ENCODE results near the gene ZNF827.

The ZNF827 gene

DNA sequence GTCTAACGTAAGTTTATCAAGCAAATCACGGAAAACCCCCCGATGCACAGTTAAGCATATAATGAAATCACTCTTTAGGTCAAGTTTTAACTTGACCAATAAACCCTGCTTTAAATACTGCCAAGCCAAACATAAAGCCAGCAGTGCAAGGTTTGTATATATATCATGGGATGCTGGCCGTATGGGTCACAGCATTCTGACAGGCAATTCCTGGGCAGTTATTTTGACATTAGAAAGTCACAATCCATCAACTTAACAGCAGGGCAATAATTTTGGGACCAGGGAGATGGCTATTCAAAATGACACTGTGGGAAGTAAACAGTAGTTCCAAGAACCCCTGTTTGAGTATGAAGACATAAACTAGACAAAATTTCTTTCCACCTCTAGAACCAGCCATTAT is 116.9 kb downstream of the ZNF827 start:
- no peak for DNase-seq

DNA sequence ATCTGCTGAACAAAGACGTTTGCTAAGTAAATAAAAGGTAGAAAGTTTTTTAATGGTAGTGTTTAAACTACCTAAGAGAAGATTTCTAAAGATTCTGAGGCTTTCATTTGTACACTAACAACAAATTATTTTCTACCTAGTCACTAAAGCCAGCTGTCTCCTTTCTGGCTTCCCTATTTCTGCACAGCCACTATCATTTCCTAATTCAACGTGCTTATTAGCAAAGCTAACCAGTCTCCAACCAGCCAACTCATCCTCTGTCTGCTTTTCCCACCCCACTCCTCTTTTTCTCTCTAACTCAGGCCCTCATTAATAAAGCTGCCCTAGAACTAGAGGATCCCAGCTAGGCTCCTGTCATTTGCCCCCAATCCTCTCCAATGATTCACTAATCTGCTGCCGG is 118.2 kb downstream of the ZNF827 start:
- no peak for DNase-seq

DNA sequence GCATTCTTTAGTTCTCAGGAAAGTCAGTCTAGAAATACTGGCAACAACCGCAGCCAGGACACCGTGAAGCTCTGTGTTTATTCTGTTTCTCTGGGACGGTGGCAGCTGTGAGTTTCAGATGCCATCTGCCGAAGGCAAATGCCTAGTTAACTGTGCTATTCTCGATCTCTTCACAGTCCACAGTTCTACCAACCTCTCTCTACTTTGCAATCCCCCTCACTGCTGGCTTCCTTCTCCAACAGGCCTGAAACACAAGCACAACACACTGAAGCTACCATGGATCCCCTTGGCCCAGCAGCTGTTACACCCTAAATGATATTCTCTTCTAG is 118.8 kb downstream of the ZNF827 start:
- no peak for DNase-seq

DNA sequence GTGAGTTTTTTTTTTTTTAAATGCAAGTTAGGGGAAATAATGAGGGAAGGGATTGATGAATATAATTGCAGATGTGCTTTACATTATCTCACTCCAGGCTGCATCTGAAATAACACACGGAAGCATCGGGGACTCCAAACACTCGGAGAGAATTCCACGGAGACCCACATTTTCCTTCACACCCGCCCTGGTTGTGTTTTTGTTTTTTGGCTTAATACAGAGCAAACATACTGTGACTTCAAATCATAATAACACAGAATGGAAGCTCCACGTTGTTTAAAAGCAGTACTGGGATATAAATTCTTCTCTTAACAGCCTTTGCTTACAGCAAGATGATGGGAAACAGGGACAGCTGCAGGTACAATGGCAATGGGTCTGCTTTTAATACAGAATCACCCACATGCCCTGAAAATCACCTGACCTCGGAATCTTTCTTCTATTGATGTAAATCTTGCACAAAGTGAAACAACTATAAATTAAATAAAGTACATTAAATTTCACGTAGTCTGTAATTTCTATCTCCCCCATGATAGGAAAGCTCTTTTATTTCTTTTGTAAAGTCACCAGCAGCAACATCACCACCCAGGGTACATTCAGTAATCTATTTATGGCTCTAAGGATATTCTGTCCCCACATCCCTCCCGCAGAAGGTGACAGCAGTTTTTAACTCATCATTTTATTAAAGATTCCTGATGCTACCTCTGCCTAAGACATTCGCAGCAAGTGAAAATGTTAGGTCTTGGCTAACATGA is 119.3 kb downstream of the ZNF827 start:
- no peak for DNase-seq

DNA sequence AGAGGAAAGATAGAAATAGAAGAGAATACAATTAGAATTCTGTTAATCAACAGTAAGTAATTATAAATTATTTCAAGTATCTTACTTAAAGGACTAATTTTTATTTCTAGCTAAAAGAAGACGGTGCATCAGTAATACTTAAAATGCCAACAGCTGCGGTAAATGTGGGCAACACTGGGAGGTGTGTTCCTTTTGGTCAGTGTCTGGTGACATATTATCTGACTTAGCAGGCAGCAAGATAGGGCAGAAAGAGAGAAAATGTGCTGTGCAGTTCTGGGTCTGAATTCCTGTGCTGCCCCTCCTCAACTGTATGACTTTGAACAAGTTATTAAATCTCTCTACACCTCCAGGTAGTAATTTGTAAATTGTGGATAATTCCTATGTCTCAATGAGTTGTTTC is 120.6 kb downstream of the ZNF827 start:
- no peak for DNase-seq

DNA sequence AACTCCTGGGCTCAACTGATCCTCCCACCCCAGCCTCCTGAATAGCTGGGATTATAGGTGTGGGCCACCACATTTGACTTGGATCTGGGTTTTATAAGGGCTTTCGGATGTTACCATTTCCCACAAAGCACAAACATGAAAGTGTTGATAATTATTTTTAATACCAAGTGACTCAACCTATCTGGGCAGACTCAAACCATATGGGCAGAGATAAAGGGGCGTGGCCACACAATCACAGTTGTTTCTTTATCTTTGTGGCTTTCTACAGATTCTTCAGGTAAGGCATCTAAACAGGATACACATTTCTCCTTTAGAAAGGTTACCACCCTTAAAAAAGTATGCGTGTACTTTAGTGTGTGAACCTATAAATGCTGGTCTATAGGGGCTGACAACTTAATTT is 122.5 kb downstream of the ZNF827 start:
- no peak for DNase-seq

DNA sequence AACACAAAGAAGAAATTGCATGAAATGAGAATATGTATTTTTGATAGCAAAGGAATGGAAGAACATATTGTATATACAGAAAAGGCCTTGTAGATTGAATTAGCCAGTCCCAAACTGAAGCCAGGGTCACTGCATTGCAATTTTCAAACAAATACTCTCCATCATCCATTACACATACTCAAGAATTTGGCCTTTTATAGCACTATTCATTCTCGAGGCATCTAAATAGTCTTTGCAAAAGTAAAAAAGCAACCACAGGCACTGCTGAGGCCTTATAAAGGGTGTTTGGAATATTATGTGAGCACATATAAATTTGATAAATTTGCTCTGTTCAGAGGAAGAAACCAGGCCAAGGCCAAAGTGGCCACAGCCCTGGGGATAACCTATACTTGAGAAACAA is 123.0 kb downstream of the ZNF827 start:
- no peak for DNase-seq

DNA sequence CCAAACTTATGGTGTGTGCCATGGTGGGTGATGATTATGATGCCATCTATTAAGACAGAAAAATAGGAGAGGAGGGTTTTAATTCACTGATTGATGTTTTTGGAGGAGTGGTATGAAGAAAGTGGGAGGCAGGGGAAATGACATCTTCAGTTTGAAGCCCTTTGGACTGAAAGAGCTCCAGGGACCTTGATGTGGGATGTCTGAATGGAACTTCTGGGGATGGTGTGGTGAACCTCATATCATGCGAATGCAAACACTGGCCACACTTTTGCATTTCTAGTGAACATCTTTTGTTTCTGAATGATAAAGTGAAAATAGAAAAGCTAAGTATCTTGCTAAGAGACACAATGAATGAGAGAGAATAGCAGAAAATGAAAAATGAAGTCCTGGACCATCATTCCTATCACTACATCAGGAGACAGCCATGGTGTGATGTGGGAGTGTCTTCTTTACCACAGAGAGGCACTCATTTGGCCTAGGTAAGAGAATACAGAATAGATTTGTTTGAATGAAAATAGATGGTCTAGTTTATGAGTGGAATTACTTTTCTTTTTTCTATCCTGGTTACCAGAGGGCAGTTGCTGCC is 123.5 kb downstream of the ZNF827 start:
- no peak for DNase-seq

DNA sequence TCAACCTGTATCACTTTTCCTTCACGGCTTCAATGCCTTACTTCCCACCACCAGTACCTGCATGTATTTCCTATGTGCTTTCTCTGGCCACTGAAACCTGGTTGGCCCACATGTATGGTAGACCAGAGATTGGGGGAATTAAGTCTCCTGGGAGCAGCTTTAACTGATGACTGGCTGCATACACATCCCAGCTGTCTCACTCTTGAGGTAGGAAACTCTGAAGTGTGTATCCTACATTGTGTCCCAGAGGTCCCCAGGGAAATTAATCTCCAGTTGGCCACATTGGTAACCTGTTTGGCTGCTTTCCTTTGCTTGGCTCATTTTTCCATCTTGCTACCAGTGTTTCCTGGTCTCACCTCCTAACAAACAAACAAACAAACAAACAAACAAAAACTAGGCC is 124.4 kb downstream of the ZNF827 start:
- DNase-seq, result no peak

DNA sequence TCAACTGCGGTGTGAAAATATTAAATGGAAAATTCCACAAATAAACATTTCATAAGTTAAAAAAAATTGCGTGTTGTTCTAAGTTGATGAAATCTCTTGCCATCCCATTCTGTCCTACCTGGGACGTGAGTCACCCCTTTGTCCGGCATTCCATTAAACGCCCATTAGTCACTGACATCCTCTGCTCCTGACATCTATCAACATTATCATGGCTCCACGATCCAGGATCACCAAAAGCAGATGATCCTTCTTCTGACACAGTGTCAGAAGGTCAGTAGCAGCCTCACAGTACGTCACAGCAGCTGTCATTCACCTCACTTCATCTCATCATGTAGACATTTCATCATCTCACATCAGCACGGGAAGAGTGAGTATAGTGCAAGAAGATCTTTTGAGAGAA is 125.7 kb downstream of the ZNF827 start:
- DNase-seq, result no peak

DNA sequence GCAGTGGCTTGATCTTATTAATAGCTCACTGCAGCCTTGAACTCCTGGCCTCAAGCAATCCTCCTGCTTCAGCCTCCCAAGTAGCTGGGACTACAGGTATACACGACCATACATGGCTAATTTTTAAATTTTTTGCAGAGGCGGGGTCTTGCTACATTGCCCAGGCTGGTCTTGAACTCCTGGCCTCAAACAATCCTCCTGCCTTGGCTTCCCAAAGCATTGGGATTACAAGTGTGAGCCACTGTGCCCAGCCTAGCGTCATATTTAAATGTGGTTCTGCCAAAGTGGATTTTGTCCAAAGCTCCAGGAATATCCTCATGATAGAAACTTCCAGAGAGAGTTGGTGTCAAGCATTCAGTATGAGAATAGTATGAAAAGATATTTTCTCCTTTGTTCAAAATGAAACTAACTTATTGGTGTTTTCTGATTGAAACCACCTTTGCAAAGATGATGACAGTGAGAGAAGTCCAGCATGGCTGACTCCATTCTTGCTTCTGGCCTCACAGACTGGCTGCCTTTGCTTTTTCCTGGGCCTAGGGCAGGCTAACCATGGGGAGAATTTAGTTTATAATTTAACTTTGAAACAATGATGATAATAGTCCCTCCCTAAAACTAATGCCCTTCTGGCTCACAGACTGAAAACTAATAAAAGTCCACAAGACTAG is 129.6 kb downstream of the ZNF827 start:
- no peak for DNase-seq

DNA sequence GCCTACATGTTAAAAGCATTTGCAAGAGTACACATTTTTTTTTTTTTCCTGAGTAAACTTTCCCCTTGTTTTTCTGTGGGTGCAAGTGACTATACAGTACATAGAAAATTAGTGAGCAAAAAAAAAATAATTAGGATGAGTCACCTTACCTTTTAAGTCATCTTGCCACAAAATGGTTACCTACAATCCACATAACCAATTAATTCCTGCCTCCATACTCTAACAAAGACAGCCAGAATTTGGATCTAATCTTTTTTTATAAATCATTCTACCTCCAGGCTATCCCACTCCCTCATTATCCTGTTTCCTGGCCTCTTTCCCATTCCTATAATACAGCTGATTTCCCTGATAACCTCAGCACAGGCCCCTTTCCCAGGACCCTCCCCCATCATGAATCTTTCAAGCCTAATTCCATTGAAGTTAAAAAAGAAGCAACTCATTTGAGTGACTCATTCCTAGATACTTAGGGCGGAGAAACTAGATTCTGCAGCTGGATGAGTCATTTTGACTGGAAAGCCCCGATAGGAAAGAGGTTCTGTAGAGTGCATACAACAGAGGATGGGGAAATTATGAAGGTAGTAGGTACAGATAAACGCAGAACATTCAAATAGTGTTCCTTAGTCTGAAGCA is 130.5 kb downstream of the ZNF827 start:
- DNase-seq, result peak; percentile 5 to 7

DNA sequence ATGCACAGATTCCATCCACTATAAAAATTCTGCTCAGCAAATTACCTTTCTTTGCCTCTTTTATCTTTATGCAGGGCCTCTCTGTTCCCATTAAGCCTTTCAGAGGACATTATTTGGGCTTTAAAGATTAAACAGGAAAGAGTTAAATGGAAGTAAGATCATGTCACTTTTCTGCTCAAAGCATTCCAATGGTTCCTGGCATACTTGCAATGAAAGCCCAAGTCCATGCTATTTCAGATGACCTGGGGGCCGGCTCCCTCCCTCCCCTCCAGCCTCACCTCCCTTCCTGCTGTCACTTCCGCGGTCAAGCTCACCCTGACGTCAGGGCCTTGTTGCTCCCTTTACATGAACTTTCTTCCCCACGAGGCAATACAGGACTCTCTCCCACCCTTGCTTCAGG is 133.1 kb downstream of the ZNF827 start:
- DNase-seq, result no peak

DNA sequence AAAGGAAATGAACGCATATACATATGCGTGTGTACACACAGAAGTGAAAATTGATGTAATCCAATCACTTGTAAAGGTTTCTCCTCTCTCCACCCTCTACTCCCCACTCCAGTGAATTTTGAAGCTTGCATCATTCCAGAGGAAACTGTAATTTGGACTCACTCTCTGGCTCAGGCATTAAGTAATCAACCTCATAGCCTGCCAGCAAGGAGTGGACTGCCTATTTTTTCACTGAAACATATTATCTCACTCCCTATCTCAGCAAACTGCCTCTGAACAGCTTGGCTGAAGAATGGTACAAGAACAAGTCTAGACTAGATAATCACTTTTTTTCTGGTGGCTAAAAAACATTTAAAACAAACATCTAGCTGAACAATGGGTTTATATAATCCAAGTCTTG is 134.5 kb downstream of the ZNF827 start:
- no peak for DNase-seq

DNA sequence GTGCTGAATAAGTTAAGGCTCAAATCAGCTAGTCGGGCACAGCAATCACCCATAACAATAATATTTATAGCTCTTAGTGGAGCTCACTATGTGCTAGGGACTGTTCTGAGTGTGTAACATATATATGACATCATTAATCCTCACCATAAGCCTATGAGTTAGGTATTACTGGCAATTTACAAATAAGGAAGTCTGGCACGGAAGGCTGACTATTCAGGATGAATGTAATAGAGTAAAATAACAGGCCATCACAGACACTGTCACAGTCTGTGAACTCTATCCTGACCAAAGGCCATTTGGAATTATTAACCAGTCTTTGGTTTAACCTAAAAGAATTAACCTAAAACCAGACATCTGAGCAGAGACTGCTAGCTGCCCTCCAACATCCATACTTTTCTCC is 139.4 kb downstream of the ZNF827 start:
- no peak for DNase-seq

DNA sequence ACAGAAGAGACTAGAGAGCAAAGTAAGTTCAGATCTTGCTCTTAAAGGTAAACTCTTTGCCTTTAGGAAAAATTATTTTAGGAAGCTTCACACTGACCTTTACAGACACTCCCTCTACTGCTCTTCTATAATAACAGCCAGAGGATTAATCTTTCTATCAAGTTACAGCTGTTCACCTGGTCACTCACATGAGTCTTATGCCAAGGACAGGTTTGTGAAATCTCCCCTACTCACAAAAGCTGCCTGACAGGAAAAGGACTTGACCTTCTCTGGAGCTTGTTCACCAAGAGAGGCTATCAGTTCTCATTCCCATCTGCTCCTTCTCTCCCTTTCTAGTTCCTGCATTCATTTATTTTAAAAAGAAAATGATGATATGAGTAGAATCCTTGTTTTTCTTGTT is 141.3 kb downstream of the ZNF827 start:
- DNase-seq, result no peak

DNA sequence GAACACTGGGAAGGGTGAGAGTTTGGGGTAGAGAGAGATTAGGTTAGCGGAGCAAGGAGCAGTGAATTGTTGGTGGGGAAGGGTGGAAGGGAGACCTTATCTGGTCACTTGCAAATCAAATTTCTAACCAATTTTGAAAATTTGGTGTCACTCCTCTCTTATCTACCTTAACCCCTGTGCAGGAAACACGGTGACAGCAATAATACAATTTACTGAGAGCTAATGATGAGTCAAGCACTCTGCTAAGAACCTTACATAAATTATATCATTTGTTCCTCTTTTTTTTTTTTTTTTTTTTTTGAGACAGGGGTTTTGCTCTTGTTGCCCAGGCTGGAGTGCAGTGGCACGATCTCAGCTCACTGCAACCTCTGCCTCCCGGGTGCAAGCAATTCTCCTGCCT is 142.3 kb downstream of the ZNF827 start:
- no peak for DNase-seq

DNA sequence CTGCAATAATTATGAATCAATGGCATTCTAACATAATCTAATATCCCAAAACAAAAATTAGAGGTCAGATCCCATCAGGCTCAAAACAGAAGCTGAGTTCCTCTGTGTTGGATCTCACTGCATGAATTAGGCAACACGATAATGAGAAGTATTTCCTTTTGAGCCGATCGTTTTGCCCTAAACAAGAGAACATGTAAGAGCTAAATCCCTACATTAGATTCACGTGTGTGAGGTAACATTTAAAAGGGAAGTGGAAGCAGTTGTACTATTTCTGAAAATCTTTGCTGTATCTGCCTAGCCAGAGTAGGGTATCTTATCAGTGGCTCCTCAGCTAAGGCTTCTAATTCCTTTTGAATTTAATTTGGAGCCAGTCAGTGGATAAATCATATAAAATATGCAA is 143.1 kb downstream of the ZNF827 start:
- DNase-seq, result no peak

DNA sequence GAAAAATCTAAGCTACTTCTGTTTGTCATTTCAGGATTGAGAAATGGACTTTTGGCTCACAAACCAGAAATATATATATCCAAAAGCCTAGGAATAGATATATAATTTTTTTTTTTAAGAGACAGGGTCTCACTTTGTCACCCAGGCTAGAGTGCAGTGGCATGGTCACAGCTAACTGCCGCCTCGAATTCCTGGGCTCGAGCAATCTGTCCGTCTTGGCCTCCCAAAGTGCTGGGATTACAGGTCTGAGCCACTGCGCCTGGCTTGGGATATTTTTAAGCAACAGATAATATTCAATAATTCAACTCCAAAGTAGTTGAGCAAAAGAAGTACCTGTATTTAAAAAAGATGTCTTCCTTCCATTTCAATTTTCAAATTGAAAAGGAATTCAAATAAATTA is 146.2 kb downstream of the ZNF827 start:
- no peak for DNase-seq

DNA sequence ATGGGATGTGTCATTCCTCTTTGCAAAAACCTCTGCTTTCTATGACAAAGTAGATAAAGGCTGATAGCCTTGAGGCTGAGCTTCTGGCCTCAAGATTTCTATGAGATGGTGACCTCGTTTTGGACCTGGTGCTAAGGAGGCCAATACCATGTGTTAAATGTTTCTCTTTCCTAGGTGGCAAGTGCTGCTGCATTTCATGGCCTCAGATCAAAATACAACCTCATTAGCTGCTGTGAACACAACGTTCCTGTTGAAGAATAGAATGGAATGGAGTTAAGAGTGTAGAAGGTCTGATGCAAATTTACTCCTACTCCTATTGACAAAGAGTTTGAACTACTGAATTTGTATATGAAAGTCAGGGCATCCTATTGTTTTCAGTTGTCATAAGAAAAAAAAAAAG is 146.6 kb downstream of the ZNF827 start:
- DNase-seq, result no peak

DNA sequence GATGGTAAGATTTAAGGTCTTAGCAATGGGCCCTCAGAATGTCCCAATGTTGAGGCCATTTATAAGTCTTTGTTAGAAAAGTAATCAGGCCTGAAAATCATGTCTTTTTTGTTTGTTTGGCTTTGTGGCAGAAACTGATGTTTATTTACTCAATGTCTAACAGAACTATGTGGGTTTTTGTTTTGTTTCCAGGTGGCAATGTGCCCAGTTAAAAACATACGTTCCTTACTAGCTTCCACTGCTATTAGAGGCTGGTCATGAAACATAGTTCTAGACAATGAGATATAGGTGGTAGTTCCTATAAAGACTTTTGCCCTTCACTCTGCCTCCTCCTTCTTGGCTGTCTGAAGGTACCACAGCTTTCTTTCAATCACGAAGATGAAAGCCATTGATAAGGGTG is 149.9 kb downstream of the ZNF827 start:
- DNase-seq, result no peak

DNA sequence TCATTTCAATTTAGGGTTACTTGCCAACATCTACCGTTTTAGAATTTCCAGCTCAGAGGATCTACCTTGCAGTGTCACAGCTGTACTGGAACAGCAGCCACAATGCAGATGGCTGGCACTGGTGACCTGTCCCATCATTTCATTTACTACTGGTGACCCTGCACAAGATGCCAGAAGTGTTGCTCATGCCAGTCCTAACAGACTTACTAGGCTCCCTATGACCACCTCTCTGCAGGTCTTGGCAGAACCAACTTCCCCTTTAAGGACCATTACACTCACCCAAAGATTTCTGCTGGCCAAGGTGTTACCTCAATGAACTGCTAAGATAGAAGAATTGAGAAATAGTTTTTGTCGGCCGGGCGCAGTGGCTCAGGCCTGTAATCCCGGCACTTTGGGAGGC is 151.8 kb downstream of the ZNF827 start:
- no peak for DNase-seq

DNA sequence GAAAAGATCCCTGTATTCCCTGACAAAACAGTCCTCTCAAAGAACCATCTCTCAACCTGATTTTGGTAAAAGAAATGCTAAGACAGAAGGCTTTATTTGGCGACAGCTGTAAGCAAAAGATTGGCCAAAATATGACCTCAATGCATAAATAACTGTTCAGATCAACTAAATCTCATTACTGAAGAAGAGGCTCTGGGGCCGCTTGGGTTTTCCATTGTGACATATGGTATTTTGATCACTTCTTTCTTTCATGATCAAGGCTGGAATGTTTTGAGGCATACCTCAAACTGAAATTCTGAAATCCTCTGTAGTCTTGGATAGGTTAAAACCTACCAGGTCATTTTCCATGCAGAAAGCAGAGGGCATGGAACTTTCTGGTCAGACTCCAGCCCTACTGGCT is 152.4 kb downstream of the ZNF827 start:
- no peak for DNase-seq

DNA sequence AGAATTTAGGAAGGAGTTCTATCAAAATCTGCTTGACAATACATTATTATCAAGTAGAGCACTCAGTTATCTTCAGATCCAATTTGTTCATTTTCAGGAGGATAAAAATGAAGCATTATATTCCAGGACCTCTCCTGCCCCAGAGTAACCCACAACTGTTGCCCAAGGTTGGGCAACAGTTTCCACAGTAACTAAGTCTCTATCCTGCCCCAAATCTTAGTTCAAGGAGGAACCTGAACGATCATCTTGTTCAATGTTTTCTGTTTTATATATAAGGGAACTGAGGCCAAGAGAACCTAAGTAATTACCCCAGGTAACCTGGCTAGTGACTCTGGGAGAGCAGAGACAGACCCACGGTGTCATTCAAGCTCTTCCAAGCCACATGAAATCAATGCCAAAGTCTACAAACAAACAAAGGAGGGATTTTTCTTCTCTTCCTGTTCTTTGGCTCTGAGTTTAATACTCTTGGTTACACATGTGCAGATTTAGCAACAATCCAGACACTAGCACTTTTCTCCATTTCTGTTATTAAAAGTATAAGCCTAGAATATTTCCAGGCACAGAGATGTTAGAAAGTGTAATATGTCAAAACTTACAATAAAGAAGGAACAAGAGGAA is 153.1 kb downstream of the ZNF827 start:
- DNase-seq, result no peak
